Activated T-cell treated with anti-CD3 and anti-CD28 coated beads, Interleukin-2, amount 50 U/mL, for 1 hour (primary cell): ENCODE results near the gene CDK3.

ENCODE experiments used
- DNase-seq: peaks from one replicate; pipeline ENCODE4 v3.0.0-alpha.2; 2020

CDK3 gene

GRCh38 chr17:75994802-75995370 is 5.8 kb upstream of the CDK3 start:
- no peak for DNase-seq

- no peak for DNase-seq
Observed at GRCh38 chr17:75995385-75995925, 5.2 kb upstream of the CDK3 start.

DNA sequence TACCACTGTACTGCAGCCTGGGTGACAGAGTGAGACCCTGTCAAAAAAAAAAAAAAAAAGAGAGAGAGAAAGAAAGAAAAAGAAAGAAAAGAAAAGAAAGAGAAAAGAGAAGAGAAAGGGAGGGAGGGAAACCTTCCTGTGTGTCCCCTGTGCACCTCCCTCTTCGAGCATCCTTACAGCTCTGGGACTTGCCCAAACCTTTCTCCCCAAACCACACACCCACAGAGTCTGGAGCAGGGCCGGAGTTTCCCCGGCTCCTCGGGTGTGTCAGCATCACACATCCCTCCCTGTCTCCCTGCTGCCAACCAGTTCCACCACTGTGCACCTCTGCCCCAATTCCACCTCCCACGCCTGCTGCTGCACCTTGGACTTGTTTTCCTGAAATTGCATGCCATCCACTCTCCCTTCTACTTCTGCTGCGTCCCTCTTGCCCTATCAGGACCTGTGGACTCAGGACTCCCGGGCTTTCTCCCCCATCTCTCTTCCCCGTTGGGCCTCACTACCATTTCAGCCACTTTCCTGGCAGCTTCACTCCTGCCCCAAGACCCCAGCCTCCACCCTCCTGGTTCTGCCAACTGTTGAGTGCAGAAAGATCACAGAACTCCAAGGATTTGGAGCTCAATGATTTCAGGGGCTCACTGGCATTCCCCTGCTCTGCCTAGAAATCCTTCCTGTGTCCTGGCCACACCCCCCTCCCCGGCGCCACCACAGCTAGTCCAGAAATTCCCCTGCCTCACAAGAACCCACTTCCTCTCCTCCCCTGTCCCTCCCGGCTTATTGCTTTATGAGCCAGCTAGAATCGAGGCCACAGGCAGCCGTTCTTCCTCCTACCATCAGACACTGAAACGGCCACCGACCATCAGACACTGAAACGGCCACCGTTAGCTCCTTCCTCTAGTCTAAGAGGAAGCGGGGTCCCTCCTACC is 3.7 kb upstream of the CDK3 start:
- DNase-seq: no peak

GRCh38 chr17:75998327-75998795 is 2.3 kb upstream of the CDK3 start:
- DNase-seq: no peak

GRCh38 chr17:76000016-76000754 is 470 bp upstream of the CDK3 start:
- peak; percentile 69 for DNase-seq

DNA sequence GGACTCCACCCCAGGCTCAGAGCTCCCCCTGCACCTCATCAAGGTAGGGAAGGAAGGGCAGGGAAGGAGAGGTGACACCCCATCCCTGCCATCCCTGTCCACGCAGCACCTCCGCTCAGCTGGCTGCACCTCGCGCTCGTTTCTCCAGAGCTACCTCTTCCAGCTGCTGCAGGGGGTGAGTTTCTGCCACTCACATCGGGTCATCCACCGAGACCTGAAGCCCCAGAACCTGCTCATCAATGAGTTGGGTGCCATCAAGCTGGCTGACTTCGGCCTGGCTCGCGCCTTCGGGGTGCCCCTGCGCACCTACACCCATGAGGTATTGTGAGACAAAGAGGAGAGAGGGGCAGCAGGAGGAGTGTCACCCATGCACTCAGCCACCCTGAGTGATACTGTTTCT is 1.4 kb downstream of the CDK3 start:
- no peak for DNase-seq

DNA sequence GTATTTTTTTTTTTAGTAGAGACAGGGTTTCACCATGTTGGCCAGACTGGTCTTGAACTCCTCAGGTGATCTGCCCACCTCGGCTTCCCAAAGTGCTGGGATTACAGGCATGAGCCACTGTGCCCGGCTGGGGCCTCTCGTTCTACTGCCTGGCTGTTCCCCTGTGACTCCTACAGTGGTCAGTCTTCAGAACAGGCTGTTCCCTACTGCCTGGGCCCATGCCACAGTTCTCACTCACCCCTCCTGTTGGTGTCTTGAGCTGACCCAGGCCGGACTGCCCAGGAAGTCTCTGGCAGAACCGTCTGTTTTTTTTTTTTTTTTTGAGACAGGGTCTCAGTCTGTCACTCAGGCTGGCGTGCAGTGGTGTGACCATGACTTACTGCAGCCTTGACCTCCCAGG is 3.3 kb downstream of the CDK3 start:
- no peak for DNase-seq

GRCh38 chr17:76004750-76005262 is 4.2 kb downstream of the CDK3 start:
- DNase-seq: no peak

GRCh38 chr17:76005263-76006149 is 4.9 kb downstream of the CDK3 start:
- peak; percentile 73 for DNase-seq

- DNase-seq: no peak
Observed at GRCh38 chr17:76007131-76007849, 6.6 kb downstream of the CDK3 start.

- DNase-seq: no peak
Observed at GRCh38 chr17:76007850-76008165, 7.2 kb downstream of the CDK3 start.

DNA sequence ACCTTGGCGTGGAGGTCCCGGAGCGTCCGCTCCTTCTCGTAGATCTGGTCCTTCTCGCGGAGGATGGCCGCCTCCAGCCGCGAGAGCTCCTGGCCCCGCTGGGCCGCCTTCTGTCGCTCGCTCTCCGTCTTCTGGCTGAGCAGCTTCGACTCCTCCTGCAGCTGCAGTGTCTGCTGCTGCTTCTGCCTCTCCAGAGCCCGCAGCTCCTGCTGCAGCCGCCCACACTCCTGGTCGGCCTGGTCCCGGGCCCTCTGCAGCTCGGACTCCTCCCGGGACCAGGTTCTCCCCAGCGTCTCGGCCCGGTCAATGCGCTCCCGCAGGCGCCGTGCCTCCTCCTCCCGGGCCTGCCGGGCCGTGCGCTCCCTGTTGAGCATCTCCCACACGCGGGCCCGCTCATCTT is 7.6 kb downstream of the CDK3 start:
- DNase-seq: no peak

- DNase-seq: no peak
Observed at GRCh38 chr17:76008630-76009425, 8.2 kb downstream of the CDK3 start.

DNA sequence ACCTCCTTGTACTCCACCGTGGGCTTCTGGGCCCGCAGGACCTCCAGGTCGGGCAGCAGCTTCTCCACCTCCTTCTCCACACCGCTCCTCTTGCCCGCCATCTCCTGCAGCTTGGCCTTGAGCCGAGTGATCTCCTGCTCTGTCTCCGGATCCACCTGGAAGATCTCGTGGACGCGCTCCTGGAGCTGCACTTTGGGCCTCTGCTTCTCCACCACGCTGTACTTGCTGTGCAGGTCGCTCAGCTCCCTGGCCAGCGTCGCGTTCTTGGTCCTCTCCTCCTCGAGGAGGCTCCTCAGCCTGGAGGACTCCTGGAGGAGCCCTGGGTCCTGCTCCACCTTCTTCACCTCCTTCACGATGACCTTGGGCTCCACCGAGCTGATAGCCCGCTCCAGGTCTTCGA is 8.8 kb downstream of the CDK3 start:
- DNase-seq: no peak

DNA sequence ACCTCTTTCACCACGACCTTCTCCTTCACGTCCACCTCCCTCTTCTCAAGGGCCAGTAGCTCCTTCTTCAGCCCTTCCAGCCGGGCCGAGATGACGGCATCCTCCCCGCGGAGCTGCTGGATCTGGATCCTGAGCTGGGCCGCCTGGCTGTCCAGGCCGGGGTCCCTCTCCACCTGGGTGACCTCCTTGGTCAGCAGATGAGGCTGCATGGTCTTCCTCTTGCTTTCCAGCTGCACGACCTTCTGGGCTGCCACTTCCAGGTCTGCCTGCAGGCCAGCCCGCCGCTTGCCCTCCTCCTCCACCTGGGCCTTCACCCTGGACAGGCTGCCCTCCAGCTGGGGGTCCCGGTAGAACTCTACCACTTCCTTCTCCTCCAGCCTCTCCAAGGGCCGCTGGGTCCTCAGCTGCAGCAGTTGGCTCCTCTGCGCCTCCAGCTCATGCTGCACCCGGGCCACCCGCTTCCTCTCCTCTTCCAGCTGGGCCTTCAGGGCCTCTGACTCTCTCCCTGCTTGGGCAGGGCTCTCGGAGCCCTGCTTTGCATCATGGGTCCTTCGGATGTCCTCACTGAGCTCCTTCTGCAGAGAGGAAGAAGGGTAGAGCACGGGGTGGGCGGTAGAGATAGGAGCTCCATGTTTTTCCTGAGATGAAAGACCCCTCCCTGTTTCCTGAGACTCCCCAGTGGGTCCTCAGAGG is 9.5 kb downstream of the CDK3 start:
- DNase-seq: no peak

GRCh38 chr17:76011951-76012350 is 11.3 kb downstream of the CDK3 start:
- no peak for DNase-seq

DNA sequence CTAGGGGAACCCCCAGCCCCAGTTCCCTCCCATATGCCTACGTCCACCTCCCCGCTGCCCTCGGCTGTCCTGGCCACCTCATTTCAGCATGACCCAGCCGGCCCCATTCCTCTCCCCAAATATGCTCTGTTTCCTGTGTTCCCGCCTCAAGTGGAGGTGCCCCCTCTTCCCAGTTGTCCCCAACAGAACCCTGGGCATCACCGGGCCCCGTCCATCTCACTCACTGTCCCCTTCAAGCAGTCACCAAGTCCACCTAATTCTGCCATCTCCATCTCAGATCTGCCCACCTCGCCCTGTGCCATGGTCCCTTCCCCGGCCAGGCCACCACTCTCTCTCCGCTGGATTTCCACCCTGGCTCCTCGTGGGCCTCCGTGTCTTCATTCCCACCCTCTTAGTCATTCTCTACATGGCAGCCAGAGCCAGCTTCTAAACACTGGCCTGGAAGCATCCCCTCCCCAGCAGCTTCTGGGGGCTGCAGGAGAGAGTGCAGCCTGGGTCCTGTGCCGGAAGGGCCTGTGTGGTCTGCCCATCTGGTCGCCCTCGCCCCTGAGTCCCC is 12.8 kb downstream of the CDK3 start:
- DNase-seq: no peak

DNA sequence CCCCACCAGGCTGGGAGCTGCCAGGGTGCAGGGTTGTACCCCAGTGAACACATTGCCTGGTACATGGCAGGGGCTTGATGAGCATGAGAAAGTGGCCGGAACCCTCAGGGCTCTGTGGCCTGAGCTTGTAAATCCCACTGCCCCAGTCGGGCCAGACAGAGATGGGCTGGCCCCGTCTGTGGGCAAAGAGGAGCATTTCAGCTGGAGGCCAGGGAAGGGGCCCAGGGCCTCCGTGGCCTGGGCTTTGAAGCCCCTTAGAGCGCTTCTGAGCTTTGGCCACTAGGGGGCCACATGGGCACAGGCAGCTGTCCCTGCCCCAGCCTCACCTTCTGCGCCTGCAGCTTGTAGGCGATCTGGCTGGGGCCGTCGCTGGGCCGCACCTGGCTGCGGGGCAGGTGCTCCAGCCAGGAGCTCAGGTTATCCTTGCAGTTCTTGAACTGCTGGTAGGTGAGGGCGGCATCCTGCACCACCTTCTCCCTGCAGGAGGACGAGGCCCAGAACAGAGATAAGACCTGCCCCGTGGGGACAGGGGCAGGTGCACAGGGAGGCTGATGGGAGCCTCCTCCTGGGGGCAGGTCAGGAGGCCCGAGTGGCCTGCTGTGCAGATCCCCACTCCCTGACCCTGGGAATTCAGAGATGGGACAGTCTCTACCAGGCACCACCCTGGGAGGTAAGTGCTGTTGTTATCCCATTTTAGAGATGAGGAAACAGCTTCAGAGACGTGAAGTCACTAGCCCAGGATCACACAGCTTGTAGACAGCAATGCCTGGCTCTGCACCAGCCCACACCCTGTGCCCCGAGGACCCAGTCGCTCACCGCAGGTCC is 13.7 kb downstream of the CDK3 start:
- DNase-seq: peak; percentile 78

DNA sequence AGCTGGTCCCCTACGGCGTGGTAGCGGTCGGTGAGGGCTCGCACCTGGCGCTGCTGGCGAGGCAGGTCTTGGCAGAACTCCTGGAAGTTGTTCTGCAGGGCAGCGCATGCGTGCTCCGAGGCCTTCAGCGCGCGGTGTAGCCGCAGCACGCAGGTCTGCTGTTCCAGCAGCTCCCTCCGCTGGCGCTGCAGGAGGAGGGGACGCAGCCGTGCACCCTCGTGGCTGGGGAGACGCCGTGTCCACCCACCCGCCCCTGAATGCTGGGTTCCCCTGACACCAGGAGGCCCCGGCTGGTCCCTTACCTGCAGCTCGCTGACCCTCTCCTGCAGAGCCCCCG is 14.2 kb downstream of the CDK3 start:
- no peak for DNase-seq
